ENCODE data around the gene AGO3.

GRCh38 chr1:36080236-36080635, 149.3 kb downstream of the AGO3 start:
- no peak for TF ChIP-seq CTCF (IDR thresholded peaks at IDR 0.05)
- no peak for TF ChIP-seq POLR2A (IDR thresholded peaks at IDR 0.05)
- no peak for TF ChIP-seq POLR2AphosphoS5 (IDR thresholded peaks at IDR 0.05)
- TF ChIP-seq EP300 (IDR thresholded peaks at IDR 0.05) = no peak
